Transverse colon (tissue), 4 donors: Measurements from ENCODE around the gene MOAP1. TPM values are rescaled to one million over a fixed set of nuclear protein-coding genes. Genes with fewer than 3 reads are reported as not detected.
A peak's percentile ranks its signal among the peaks of the same experiment; 100 is the strongest.

Experiments
- DNase-seq: peaks from one replicate; pipeline ENCODE4 v3.0.0-alpha.2; 2019
- H3K27ac ChIP-seq, 4 donors: fragments of 200-600 bp; sonication (generic); 2 replicates each; pipeline ENCODE4 v1.5.1; 2016 to 2018; ENCODE audit warnings: inconsistent platforms in 4 of 4
- H3K27me3 ChIP-seq: fragments of 200-600 bp; sonication (generic); 2 replicates; pipeline ENCODE4 v1.5.1; 2017; ENCODE audit warnings: inconsistent platforms
- H3K36me3 ChIP-seq, 4 donors: fragments of 200-600 bp; sonication (generic); 2 replicates each; pipeline ENCODE4 v1.5.1; 2017 to 2019; ENCODE audit warnings: inconsistent platforms in 4 of 4
- H3K4me1 ChIP-seq, 4 donors: fragments of 200-600 bp; sonication (generic); 2 replicates each; pipeline ENCODE4 v1.5.1; 2017 to 2020; ENCODE audit warnings: inconsistent platforms in 4 of 4
- H3K4me3 ChIP-seq, 4 donors: fragments of 200-600 bp; sonication (generic); 1 replicate in 1 of 4; 2 replicates in 3 of 4; pipeline versions ENCODE4 v1.5.1 to v1.6.1; 2017 to 2019; ENCODE audit warnings: inconsistent platforms in 4 of 4
- H3K9me3 ChIP-seq, 2 donors: fragments of 200-600 bp; sonication (generic); 2 replicates each; pipeline ENCODE4 v1.5.1; 2017 to 2019; ENCODE audit warnings: inconsistent platforms in 2 of 2
- CTCF ChIP-seq, 5 experiments: fragments of 200-600 bp in 3 of 5; fragments of 450-650 bp in 2 of 5; sonication (generic) in 3 of 5; IDR thresholded peaks; 1 replicate in 2 of 5; 2 replicates in 3 of 5; pipeline ENCODE4 v1.5.1; 2016 to 2017; ENCODE audit warnings: antibody characterized with exemption in 5 of 5, inconsistent platforms in 3 of 5, mild to moderate bottlenecking in 2 of 5, moderate library complexity in 1 of 5
- EP300 ChIP-seq: sonication (generic); formaldehyde crosslinking; IDR thresholded peaks from one replicate; pipeline ENCODE4 v1.6.1; 2017; ENCODE audit warnings: antibody characterized with exemption, low read depth
- POLR2A ChIP-seq: fragments of 450-650 bp; IDR thresholded peaks from one replicate; pipeline ENCODE4 v1.6.1; 2016; ENCODE audit warnings: antibody characterized with exemption, mild to moderate bottlenecking, moderate library complexity
- POLR2AphosphoS5 ChIP-seq, 3 donors: sonication (generic); formaldehyde crosslinking; IDR thresholded peaks; one replicate each; pipeline ENCODE4 v1.6.1; 2016; ENCODE audit warnings: antibody characterized with exemption in 3 of 3
- WGBS, 2 donors: methylation state at CpG; one replicate each; pipeline ENCODE4 v1.1.5; 2018; ENCODE audit warnings: low coverage in 1 of 2; 5-methylcytosine and 5-hydroxymethylcytosine counted together
- in situ Hi-C, 4 donors: fragments of 200-750 bp; cut with MboI; loops; one replicate each; pipeline versions ENCODE4 v1.15.0 to v1.15.1; 2017; ENCODE audit warnings: low sequenced_read_pairs in 3 of 4, low pct_ligation_motif_present in 1 of 4, low pct_unique_long_range_greater_than_20kb in 1 of 4
- intact Hi-C: fragments of 100-400 bp; cut with DNase I; formaldehyde crosslinking; loops from one replicate; pipeline ENCODE4 v1.15.1; 2023; ENCODE audit warnings: low total_unique reads
- total RNA-seq, 4 donors: library from RNA; depleted of rRNA; stranded (reverse); fragments of >200 nt; gene quantifications; one replicate each; pipeline ENCODE4 v1.1.0, GENCODE V29; 2016

MOAP1 gene
- total RNA-seq, 4 donors from 2014 or later = 2.2 to 28.1 (median 12.3) TPM

GRCh38 chr14:93206793-93207467, 22.2 kb upstream of the MOAP1 start, which contains the start of the genes GON7 and UBR7:
GON7 (minus strand) TSS chr14:93207065; CDS start chr14:93207037, 28 bp downstream.
UBR7 (plus strand) TSS chr14:93207256; CDS start chr14:93207292, 36 bp downstream.
- WGBS, 2 donors = 0% methylated on average over 12 to 52 of the region's 65 CpGs
- DNase-seq = peak; percentile 97
- H3K27me3 ChIP-seq = no peaks in the 10 kb centered on the region
- peaks cover 18 to 39% (median 28%) of the 10 kb centered on the region in 4 donors for H3K4me1 ChIP-seq
- H3K4me3 ChIP-seq = peak within 1 kb of the TSS; percentile 54 to 95 (median 76)
- intact Hi-C loops = no loop called here
- TF ChIP-seq POLR2A (peak; percentile 84), EP300 (no peak), POLR2AphosphoS5 (IDR thresholded peaks at IDR 0.05) (peak; percentile 85 to 94 (median 89)), CTCF (IDR thresholded peaks at IDR 0.05) (peak in 4 of 5 experiments; percentile 7 to 50 (median 31))
- H3K36me3 ChIP-seq = peaks cover 0 to 6% (median under 1%) of the 10 kb centered on the region in 4 donors
- in situ Hi-C loops = no loop called here
- H3K27ac ChIP-seq = peak within 1 kb of the TSS; percentile 88 to 94 (median 93)
- H3K9me3 ChIP-seq = no peaks in the 10 kb centered on the region

GRCh38 chr14:93201155-93201704, 16.5 kb upstream of the MOAP1 start:
- in situ Hi-C loops (no loop called here), intact Hi-C loops (no loop called here)
- H3K4me3 ChIP-seq = no peak overlapping the region
- H3K27ac ChIP-seq = no peak overlapping the region
- H3K9me3 ChIP-seq = no peaks in the 10 kb centered on the region
- no peak for DNase-seq
- 76 to 80% methylated on average over 3 to 7 of the region's 7 CpGs for WGBS, 2 donors
- H3K36me3 ChIP-seq = peaks cover 0 to 4% (median 0%) of the 10 kb centered on the region in 4 donors
- peaks cover 5 to 18% (median 14%) of the 10 kb centered on the region in 4 donors for H3K4me1 ChIP-seq
- TF ChIP-seq CTCF (IDR thresholded peaks at IDR 0.05) = no peak
- TF ChIP-seq EP300 = no peak
- TF ChIP-seq POLR2A = no peak
- no peak for TF ChIP-seq POLR2AphosphoS5 (IDR thresholded peaks at IDR 0.05)
- no peaks in the 10 kb centered on the region for H3K27me3 ChIP-seq

- H3K9me3 ChIP-seq = no peaks in the 10 kb centered on the region
- WGBS, 2 donors = 96 to 100% methylated on average over 2 to 5 of the region's 5 CpGs
- DNase-seq = no peak
- H3K4me3 ChIP-seq = no peak overlapping the region
- in situ Hi-C loops (no loop called here), intact Hi-C loops (no loop called here)
- no peaks in the 10 kb centered on the region for H3K27me3 ChIP-seq
- H3K4me1 ChIP-seq = peaks cover 0 to 18% (median 10%) of the 10 kb centered on the region in 4 donors
- no peak overlapping the region for H3K27ac ChIP-seq
- peaks cover 0 to 4% (median 0%) of the 10 kb centered on the region in 4 donors for H3K36me3 ChIP-seq
- TF ChIP-seq POLR2A (no peak), EP300 (no peak), CTCF (IDR thresholded peaks at IDR 0.05) (no peak), POLR2AphosphoS5 (IDR thresholded peaks at IDR 0.05) (no peak)
These were observed 15.9 kb upstream of the MOAP1 start for GRCh38 chr14:93200553-93200952.

- H3K4me1 ChIP-seq = peaks cover 0 to 15% (median 7%) of the 10 kb centered on the region in 4 donors
- 77 to 83% methylated on average over 4 of the region's 4 CpGs for WGBS, 2 donors
- no peak for TF ChIP-seq CTCF (IDR thresholded peaks at IDR 0.05)
- TF ChIP-seq EP300 = no peak
- no peak for TF ChIP-seq POLR2A
- no peak for TF ChIP-seq POLR2AphosphoS5 (IDR thresholded peaks at IDR 0.05)
- intact Hi-C loops = no loop called here
- DNase-seq = no peak
- H3K4me3 ChIP-seq = no peak overlapping the region
- H3K27ac ChIP-seq = no peak overlapping the region
- no peaks in the 10 kb centered on the region for H3K9me3 ChIP-seq
- no peaks in the 10 kb centered on the region for H3K27me3 ChIP-seq
- H3K36me3 ChIP-seq = peaks cover 0 to 4% (median 0%) of the 10 kb centered on the region in 4 donors
- in situ Hi-C loops = no loop called here
These were observed 14.3 kb upstream of the MOAP1 start for GRCh38 chr14:93199031-93199430.
